ENCODE measurements around the gene MRTO4. TPM values are rescaled to one million over a fixed set of nuclear protein-coding genes. Genes with fewer than 3 reads are reported as not detected.

Gene MRTO4
- total and polyA plus RNA-seq, 9 of the 15 experiments (the other 6 are each of a cell fraction or from before 2014, with no cell fraction given): 62.0 to 173 (median 146) TPM

DNA sequence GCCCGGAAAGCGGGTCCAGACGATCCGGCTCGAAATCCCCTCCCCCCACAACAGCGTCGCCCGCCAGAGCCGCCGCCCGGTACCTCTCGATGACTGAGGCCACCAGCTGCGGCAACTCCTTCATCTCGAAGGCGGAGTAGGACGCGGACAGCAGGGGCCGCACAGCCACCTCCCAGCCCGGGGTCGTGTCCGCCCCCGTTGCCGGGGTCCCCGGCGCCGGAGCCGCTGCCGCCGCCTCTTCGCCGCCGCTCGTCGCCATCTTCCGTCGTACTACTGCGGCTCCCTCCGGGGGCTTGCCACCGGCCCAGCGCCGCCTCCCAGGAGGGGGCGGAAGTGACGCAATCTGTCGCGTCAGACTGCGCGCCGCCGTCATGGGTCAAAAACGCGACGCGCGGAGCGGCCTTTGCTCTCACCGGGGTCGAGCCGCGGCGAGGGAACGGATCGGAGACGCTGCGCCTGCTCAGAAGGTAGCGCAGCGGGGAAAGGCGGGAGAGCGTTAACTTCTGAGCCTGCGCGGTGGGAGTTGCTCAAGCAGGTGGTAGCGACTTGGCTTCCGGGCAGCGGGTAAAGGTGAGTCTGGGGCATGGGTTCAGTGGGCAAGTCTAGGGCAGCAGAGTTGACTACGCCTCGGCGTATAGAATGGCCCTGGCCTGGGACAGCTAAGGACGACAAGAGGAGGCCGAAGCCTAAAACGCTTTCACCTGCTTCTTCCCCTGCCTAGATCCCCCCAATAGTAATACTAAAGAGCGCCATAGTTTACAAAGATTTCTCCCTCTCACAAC, 41.4 kb upstream of the MRTO4 start, which contains the start of gene UBR4 (continued):
- TF ChIP-seq, protein P1, sequence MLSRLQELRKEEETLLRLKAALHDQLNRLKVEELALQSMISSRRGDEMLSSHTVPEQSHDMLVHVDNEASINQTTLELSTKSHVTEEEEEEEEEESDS (CRISPR knock-in tag; IDR thresholded peaks at IDR 0.05): no peak
- TF ChIP-seq ELF1 (tag; IDR thresholded peaks at IDR 0.05) (peak; percentile 78), HCFC1 (IDR thresholded peaks at IDR 0.05; ENCODE audit: low read depth, low read length) (peak; percentile 95), SOX6 (IDR thresholded peaks at IDR 0.05) (peak; percentile 66), RBM25 (IDR thresholded peaks at IDR 0.05; ENCODE audit: low read depth, low read length, severe bottlenecking) (peak; percentile 41), ZNF695 (CRISPR knock-in tag; IDR thresholded peaks at IDR 0.05) (no peak), POLR2A (conservative IDR thresholded peaks at IDR 0.05) (peak; percentile 93), NCOR1 (IDR thresholded peaks at IDR 0.05) (peak; percentile 65; the same call in 1 of the 2 replicates), ZNF584 (CRISPR knock-in tag; IDR thresholded peaks at IDR 0.05; ENCODE audit: low read depth) (no peak), ZNF444 (CRISPR knock-in tag; IDR thresholded peaks at IDR 0.05) (no peak), FOXJ3 (CRISPR knock-in tag; IDR thresholded peaks at IDR 0.05) (no peak), ZNF311 (CRISPR knock-in tag; IDR thresholded peaks at IDR 0.05) (no peak), POLR2AphosphoS2 (IDR thresholded peaks at IDR 0.05; ENCODE audit: low read length) (no peak), ADNP (tag; IDR thresholded peaks at IDR 0.05) (no peak), ZNF232 (CRISPR knock-in tag; IDR thresholded peaks at IDR 0.05) (peak; percentile 60; the same call in 1 of the 2 replicates), XRCC5 (IDR thresholded peaks at IDR 0.05; ENCODE audit: low read depth, low read length) (peak; percentile 66; the same call in 1 of the 2 replicates), CREB1 (IDR thresholded peaks at IDR 0.05) (peak; percentile 100), CREB1 (CRISPR knock-in tag; IDR thresholded peaks at IDR 0.05) (peak; percentile 100)
- TF ChIP-seq, protein P2, sequence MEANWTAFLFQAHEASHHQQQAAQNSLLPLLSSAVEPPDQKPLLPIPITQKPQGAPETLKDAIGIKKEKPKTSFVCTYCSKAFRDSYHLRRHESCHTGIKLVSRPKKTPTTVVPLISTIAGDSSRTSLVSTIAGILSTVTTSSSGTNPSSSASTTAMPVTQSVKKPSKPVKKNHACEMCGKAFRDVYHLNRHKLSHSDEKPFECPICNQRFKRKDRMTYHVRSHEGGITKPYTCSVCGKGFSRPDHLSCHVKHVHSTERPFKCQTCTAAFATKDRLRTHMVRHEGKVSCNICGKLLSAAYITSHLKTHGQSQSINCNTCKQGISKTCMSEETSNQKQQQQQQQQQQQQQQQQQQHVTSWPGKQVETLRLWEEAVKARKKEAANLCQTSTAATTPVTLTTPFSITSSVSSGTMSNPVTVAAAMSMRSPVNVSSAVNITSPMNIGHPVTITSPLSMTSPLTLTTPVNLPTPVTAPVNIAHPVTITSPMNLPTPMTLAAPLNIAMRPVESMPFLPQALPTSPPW (CRISPR knock-in tag; IDR thresholded peaks at IDR 0.05): peak; percentile 91
- TF ChIP-seq, protein P3, sequence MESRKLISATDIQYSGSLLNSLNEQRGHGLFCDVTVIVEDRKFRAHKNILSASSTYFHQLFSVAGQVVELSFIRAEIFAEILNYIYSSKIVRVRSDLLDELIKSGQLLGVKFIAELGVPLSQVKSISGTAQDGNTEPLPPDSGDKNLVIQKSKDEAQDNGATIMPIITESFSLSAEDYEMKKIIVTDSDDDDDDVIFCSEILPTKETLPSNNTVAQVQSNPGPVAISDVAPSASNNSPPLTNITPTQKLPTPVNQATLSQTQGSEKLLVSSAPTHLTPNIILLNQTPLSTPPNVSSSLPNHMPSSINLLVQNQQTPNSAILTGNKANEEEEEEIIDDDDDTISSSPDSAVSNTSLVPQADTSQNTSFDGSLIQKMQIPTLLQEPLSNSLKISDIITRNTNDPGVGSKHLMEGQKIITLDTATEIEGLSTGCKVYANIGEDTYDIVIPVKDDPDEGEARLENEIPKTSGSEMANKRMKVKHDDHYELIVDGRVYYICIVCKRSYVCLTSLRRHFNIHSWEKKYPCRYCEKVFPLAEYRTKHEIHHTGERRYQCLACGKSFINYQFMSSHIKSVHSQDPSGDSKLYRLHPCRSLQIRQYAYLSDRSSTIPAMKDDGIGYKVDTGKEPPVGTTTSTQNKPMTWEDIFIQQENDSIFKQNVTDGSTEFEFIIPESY (CRISPR knock-in tag; IDR thresholded peaks at IDR 0.05): peak; percentile 85
- TF ChIP-seq, protein P4, sequence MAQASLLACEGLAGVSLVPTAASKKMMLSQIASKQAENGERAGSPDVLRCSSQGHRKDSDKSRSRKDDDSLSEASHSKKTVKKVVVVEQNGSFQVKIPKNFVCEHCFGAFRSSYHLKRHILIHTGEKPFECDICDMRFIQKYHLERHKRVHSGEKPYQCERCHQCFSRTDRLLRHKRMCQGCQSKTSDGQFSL (CRISPR knock-in tag; IDR thresholded peaks at IDR 0.05): peak; percentile 43
- TF ChIP-seq, protein P4 (tag; IDR thresholded peaks at IDR 0.05): peak in 1 of 2 experiments; percentile 42; a peak in 1 of 4 replicates
- TF ChIP-seq, protein P5, sequence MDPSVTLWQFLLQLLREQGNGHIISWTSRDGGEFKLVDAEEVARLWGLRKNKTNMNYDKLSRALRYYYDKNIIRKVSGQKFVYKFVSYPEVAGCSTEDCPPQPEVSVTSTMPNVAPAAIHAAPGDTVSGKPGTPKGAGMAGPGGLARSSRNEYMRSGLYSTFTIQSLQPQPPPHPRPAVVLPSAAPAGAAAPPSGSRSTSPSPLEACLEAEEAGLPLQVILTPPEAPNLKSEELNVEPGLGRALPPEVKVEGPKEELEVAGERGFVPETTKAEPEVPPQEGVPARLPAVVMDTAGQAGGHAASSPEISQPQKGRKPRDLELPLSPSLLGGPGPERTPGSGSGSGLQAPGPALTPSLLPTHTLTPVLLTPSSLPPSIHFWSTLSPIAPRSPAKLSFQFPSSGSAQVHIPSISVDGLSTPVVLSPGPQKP (CRISPR knock-in tag; IDR thresholded peaks at IDR 0.05): peak; percentile 94

Data from K562 (cell line).